HepG2 (cell line): ENCODE measurements around the gene H6PD. TPM values are rescaled to one million over a fixed set of nuclear protein-coding genes. Genes with fewer than 3 reads are reported as not detected.

Experiments used
- CEBPG ChIP-seq: IDR thresholded peaks from 2 replicates; pipeline ENCODE4 v1.6.1; 2016
- CHCHD3 ChIP-seq: sonication (generic); formaldehyde crosslinking; IDR thresholded peaks from 2 replicates; pipeline ENCODE4 v1.8.0; 2022; ENCODE audit warnings: mild to moderate bottlenecking, missing genetic modification reagents, moderate library complexity
- FOXA1 ChIP-seq, 2 experiments: fragments of 450-650 bp in 1 of 2; sonication (generic) in 1 of 2; formaldehyde crosslinking in 1 of 2; IDR thresholded peaks; 2 replicates each; pipeline versions ENCODE4 v1.4.0 to v1.6.1; 2016 to 2020; ENCODE audit warnings: missing genetic modification reagents in 1 of 2
- GLMP ChIP-seq: sonication (generic); formaldehyde crosslinking; IDR thresholded peaks from 2 replicates; pipeline ENCODE4 v1.9.0; 2021; ENCODE audit warnings: missing genetic modification reagents, mild to moderate bottlenecking, borderline replicate concordance
- HCFC1 ChIP-seq: fragments of 150-350 bp; IDR thresholded peaks from 2 replicates; pipeline ENCODE4 v1.6.1; 2014; ENCODE audit warnings: low read depth, low read length
- IRF2 ChIP-seq: IDR thresholded peaks from 2 replicates; pipeline ENCODE4 v1.6.1; 2018; ENCODE audit warnings: missing genetic modification reagents, missing compliant biosample characterization
- MTF2 ChIP-seq: sonication (generic); formaldehyde crosslinking; IDR thresholded peaks from 2 replicates; pipeline ENCODE4 v1.5.0; 2020; ENCODE audit warnings: missing genetic modification reagents, borderline replicate concordance
- NFIB ChIP-seq: sonication (generic); formaldehyde crosslinking; IDR thresholded peaks from 2 replicates; pipeline ENCODE4 v1.9.0; 2021; ENCODE audit warnings: missing genetic modification reagents, mild to moderate bottlenecking, borderline replicate concordance
- NFKBIZ ChIP-seq: IDR thresholded peaks from 2 replicates; pipeline ENCODE4 v1.6.1; 2018; ENCODE audit warnings: missing genetic modification reagents, missing compliant biosample characterization
- NR2C2 ChIP-seq: sonication (generic); formaldehyde crosslinking; IDR thresholded peaks from 2 replicates; pipeline ENCODE4 v1.4.0; 2020; ENCODE audit warnings: missing genetic modification reagents, mild to moderate bottlenecking, moderate library complexity, borderline replicate concordance
- PRDM4 ChIP-seq: sonication (generic); formaldehyde crosslinking; IDR thresholded peaks from 2 replicates; pipeline ENCODE4 v1.9.0; 2021; ENCODE audit warnings: missing genetic modification reagents, borderline replicate concordance
- SCMH1 ChIP-seq: sonication (generic); formaldehyde crosslinking; IDR thresholded peaks from 2 replicates; pipeline ENCODE4 v1.9.0; 2021; ENCODE audit warnings: missing genetic modification reagents, mild to moderate bottlenecking, borderline replicate concordance
- TBX3 ChIP-seq: fragments of 450-650 bp; IDR thresholded peaks from 2 replicates; pipeline ENCODE4 v1.6.1; 2017; ENCODE audit warnings: antibody characterized with exemption, mild to moderate bottlenecking, inconsistent platforms, borderline replicate concordance
- ZBTB4 ChIP-seq: sonication (generic); formaldehyde crosslinking; IDR thresholded peaks from 2 replicates; pipeline ENCODE4 v1.4.0; 2020; ENCODE audit warnings: missing genetic modification reagents, mild to moderate bottlenecking, borderline replicate concordance
- ZC3H4 ChIP-seq: sonication (generic); formaldehyde crosslinking; IDR thresholded peaks from 2 replicates; pipeline ENCODE4 v1.4.0; 2020; ENCODE audit warnings: missing genetic modification reagents, borderline replicate concordance
- ZNF383 ChIP-seq: sonication (generic); formaldehyde crosslinking; IDR thresholded peaks from 2 replicates; pipeline ENCODE4 v1.4.0; 2020; ENCODE audit warnings: missing genetic modification reagents, mild to moderate bottlenecking, borderline replicate concordance
- ZNF678 ChIP-seq: sonication (generic); formaldehyde crosslinking; IDR thresholded peaks from 2 replicates; pipeline ENCODE4 v1.4.0; 2020; ENCODE audit warnings: mild to moderate bottlenecking, missing genetic modification reagents
- ZNF792 ChIP-seq: IDR thresholded peaks from 2 replicates; pipeline ENCODE4 v1.6.1; 2016
- ZNF891 ChIP-seq: sonication (generic); formaldehyde crosslinking; IDR thresholded peaks from 2 replicates; pipeline ENCODE4 v1.5.0; 2020; ENCODE audit warnings: mild to moderate bottlenecking, missing genetic modification reagents
- polyA plus RNA-seq, 8 experiments: library from polyadenylated mRNA; depleted of rRNA in 3 of 8; stranded (reverse) in 7 of 8; unstranded in 1 of 8; fragments of >200 nt; fragmentation: Illumina TruSeq in 4 of 8; extraction: Trizol in 4 of 8; gene quantifications; 2 replicates each; pipeline versions ENCODE4 v1.2.1 to v1.2.3, GENCODE V29; 2011 to 2016; ENCODE audit warnings: low read depth in 4 of 8, missing spikeins in 1 of 8, mixed read lengths in 1 of 8; ENCODE audit not compliant: insufficient read depth in 1 of 8
- total RNA-seq, 5 experiments: library from RNA; depleted of rRNA; stranded (reverse); fragments of >200 nt; fragmentation: Illumina TruSeq; extraction: Trizol; gene quantifications; 2 replicates each; pipeline ENCODE4 v1.2.3, GENCODE V29; 2016; ENCODE audit warnings: low read depth in 1 of 5
- TF ChIP-seq, protein P1 (sequence below): fragments of 450-650 bp; IDR thresholded peaks from 2 replicates; pipeline ENCODE4 v1.6.1; 2017
- TF ChIP-seq, protein P2 (sequence below): IDR thresholded peaks from 2 replicates; pipeline ENCODE4 v1.6.1; 2018; ENCODE audit warnings: missing genetic modification reagents

The H6PD gene
- total and polyA plus RNA-seq, 2 of the 13 experiments (the other 11 are each of a cell fraction or from before 2014, with no cell fraction given): 9.3 to 14.1 TPM

DNA sequence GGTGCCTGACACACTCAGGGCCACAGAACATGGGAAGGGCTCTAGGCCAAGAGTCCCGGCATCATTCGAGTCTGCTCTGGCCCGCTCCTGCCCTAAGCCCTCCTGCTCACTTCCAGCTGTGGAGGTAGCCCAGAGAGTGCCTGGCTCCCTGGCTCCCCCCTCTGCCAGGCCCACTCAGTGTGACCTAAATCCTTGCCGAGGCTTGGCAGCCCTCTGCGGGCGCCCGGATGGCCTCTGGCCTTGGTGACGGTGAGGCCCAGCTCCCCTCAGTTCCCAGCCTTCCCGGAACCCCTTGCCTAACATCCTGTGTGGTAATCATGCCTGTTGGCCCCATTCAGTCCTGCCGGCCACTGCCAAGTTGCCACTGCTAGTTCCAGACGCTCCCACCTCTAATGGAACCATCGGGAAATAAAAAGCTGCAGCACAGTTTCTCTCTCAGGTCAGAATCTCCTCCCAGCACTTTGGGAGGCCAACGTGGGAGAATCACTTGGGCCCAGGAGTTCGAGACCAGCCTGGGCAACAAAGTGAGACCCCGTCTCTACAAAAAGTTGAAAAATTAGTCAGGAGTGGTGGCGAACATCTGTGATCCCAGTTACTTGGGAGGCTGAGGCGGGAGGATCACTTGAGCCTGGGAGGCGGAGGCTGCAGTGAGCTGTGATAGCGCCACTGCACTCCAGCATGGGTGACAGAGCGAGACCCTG lies 1.2 kb upstream of the H6PD start (continued):
- TF ChIP-seq FOXA1 (IDR thresholded peaks at IDR 0.05): no peak
- TF ChIP-seq FOXA1 (CRISPR knock-in tag; IDR thresholded peaks at IDR 0.05): peak; percentile 52; the same call in 1 of the 2 replicates
- TF ChIP-seq TBX3: peak; percentile 56
- 0 out of 2 replicates have a peak, but pooled peaks have one; percentile 24 for TF ChIP-seq ZBTB4 (CRISPR knock-in tag)
- TF ChIP-seq ZNF383: no peak
- peak; percentile 93 for TF ChIP-seq ZNF792 (CRISPR knock-in tag)
- TF ChIP-seq NR2C2 (CRISPR knock-in tag): peak; percentile 78
- TF ChIP-seq NFKBIZ: peak; percentile 91
- TF ChIP-seq GLMP (CRISPR knock-in tag): no peak
- TF ChIP-seq, protein P1, sequence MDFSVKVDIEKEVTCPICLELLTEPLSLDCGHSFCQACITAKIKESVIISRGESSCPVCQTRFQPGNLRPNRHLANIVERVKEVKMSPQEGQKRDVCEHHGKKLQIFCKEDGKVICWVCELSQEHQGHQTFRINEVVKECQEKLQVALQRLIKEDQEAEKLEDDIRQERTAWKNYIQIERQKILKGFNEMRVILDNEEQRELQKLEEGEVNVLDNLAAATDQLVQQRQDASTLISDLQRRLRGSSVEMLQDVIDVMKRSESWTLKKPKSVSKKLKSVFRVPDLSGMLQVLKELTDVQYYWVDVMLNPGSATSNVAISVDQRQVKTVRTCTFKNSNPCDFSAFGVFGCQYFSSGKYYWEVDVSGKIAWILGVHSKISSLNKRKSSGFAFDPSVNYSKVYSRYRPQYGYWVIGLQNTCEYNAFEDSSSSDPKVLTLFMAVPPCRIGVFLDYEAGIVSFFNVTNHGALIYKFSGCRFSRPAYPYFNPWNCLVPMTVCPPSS: no peak
- no peak for TF ChIP-seq PRDM4 (CRISPR knock-in tag)
- peak; percentile 91 for TF ChIP-seq IRF2 (CRISPR knock-in tag)
- peak; percentile 96 for TF ChIP-seq CEBPG (CRISPR knock-in tag)
- TF ChIP-seq ZNF891: peak; percentile 96
- no peak for TF ChIP-seq CHCHD3 (CRISPR knock-in tag)
- TF ChIP-seq, protein P2, sequence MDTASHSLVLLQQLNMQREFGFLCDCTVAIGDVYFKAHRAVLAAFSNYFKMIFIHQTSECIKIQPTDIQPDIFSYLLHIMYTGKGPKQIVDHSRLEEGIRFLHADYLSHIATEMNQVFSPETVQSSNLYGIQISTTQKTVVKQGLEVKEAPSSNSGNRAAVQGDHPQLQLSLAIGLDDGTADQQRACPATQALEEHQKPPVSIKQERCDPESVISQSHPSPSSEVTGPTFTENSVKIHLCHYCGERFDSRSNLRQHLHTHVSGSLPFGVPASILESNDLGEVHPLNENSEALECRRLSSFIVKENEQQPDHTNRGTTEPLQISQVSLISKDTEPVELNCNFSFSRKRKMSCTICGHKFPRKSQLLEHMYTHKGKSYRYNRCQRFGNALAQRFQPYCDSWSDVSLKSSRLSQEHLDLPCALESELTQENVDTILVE (CRISPR knock-in tag): peak; percentile 85; the same call in 1 of the 2 replicates
- TF ChIP-seq SCMH1 (CRISPR knock-in tag): no peak
- peak; percentile 85; the same call in 1 of the 2 replicates for TF ChIP-seq ZC3H4 (CRISPR knock-in tag)
- TF ChIP-seq NFIB: no peak
- no peak for TF ChIP-seq ZNF678 (CRISPR knock-in tag)
- TF ChIP-seq HCFC1: no peak
- TF ChIP-seq MTF2 (CRISPR knock-in tag): no peak
